Measurements from ENCODE around the gene INPP5A. TPM values are rescaled to one million over a fixed set of nuclear protein-coding genes. Genes with fewer than 3 reads are reported as not detected.

INPP5A gene
- total and polyA plus RNA-seq, 10 of the 15 experiments (the other 5 are each of a cell fraction or from before 2014, with no cell fraction given): 0.52 to 15.0 (median 6.3) TPM

GRCh38 chr10:132655735-132656134 lies 118.1 kb downstream of the INPP5A start:
- ATAC-seq (no peak), FAIRE-seq (no peak), DNase-seq (ENCODE audit: low read depth, low spot score) (no peak)
- RAD21 ChIA-PET (ENCODE audit: unreplicated experiment): no interaction called here
- H3K36me3 ChIP-seq (ENCODE audit: control insufficient read depth in 2 of 2, insufficient read depth in 2 of 2, low read length in 1 of 2): peaks cover 0 to 4% of the 10 kb centered on the region in 2 experiments; a peak in 2 of 4 replicates
- in situ Hi-C loops (cut with MboI) (no loop called here), intact Hi-C loops (cut with micrococcal nuclease; ENCODE audit: unreplicated experiment) (no loop called here)
- SMC1A ChIA-PET (ENCODE audit: uncharacterized antibody, unreplicated experiment): interaction anchor here (1.3 to 2.1 kb wide), 2 partner anchors 28 to 254 kb away, joined by 3 to 5 read pairs; no protein-coding TSS in a partner anchor
- no peak overlapping the region for H3K27ac ChIP-seq (ENCODE audit: control insufficient read depth, insufficient read depth)
- H3K27me3 ChIP-seq (replicated peaks in 1 of 2; ENCODE audit: control insufficient read depth in 2 of 2, insufficient read depth in 2 of 2, low read length in 1 of 2): no peaks in the 10 kb centered on the region
- H3K4me2 ChIP-seq (ENCODE audit: control insufficient read depth, insufficient read depth): no peak overlapping the region
- no peaks in the 10 kb centered on the region for H3K9me3 ChIP-seq (replicated peaks; ENCODE audit: control insufficient read depth, insufficient read depth, low read length)
- POLR2A ChIA-PET: no interaction called here
- H3K4me1 ChIP-seq (ENCODE audit: control insufficient read depth, insufficient read depth, low read length): no peaks in the 10 kb centered on the region
- BruUV-seq (replicated peaks): no TSS peak
- WGBS (ENCODE audit: insufficient coverage, insufficient replicate concordance, low lambda C conversion rate, missing lambda C conversion rate): 85% methylated on average over 8 of the region's 8 CpGs
- H4K20me1 ChIP-seq (ENCODE audit: control insufficient read depth, insufficient read depth): no peaks in the 10 kb centered on the region
- TF ChIP-seq ATF2 (IDR thresholded peaks at IDR 0.05; ENCODE audit: low read length): no peak
- TF ChIP-seq BCL11A (IDR thresholded peaks at IDR 0.05; ENCODE audit: low read depth, low read length): no peak
- no peak for TF ChIP-seq SMAD5 (IDR thresholded peaks at IDR 0.05; ENCODE audit: low read depth)
- TF ChIP-seq MTA3 (IDR thresholded peaks at IDR 0.05; ENCODE audit: borderline replicate concordance, low read length): no peak
- TF ChIP-seq SREBF1 (IDR thresholded peaks at IDR 0.05; ENCODE audit: low read length): no peak
- TF ChIP-seq BRCA1 (IDR thresholded peaks at IDR 0.05; ENCODE audit: low read depth, low read length): no peak
- TF ChIP-seq KDM1A (IDR thresholded peaks at IDR 0.05; ENCODE audit: borderline replicate concordance): no peak
- TF ChIP-seq ELK1 (IDR thresholded peaks at IDR 0.05; ENCODE audit: low read depth, low read length): no peak
- H3K4me3 ChIP-seq: no peak overlapping the region
- no peak overlapping the region for H3K9ac ChIP-seq (ENCODE audit: control insufficient read depth, insufficient read depth, low read length)
- no peaks in the 10 kb centered on the region for H3K79me2 ChIP-seq (ENCODE audit: control insufficient read depth, insufficient read depth, low read length)
- CTCF ChIA-PET: interaction anchor here (0.7 kb wide), 1 partner anchor 294 kb away, joined by 3 read pairs; no protein-coding TSS in a partner anchor
- no peak overlapping the region for H2AFZ ChIP-seq (ENCODE audit: control insufficient read depth, low read depth, low read length)

Data from GM12878 (cell line).